HCT116 (cell line): ENCODE measurements around the gene U2AF2. TPM values are rescaled to one million over a fixed set of nuclear protein-coding genes. Genes with fewer than 3 reads are reported as not detected.

Experiments
- ATAC-seq: fragments of 200-7000 bp; cut with Tn5 transposase; 2 replicates; pipeline ENCODE4 v1.9.1; 2020; ENCODE audit warnings: mild to moderate bottlenecking, moderate library complexity
- BruUV-seq: library from RNA; stranded (reverse); fragments of 400-500 nt; replicated peaks from 2 replicates; lab custom pipeline; 2021; lab: Mats Ljungman, UMichigan
- CTCF ChIA-PET: fragments of 300-600 bp; sonication (Branson Sonifier 250); formaldehyde crosslinking; loops from one replicate; lab custom pipeline; 2021; ENCODE audit warnings: antibody characterized with exemption; lab: Charles Lee
- POLR2A ChIA-PET: fragments of 300-600, 350-600 bp; sonication (Branson Sonifier 250); formaldehyde crosslinking; loops from one replicate; lab custom pipeline; 2021; ENCODE audit warnings: antibody characterized with exemption; lab: Charles Lee
- RAD21 ChIA-PET, 2 experiments: fragments of 300-600 bp; sonication (Branson Sonifier 250); formaldehyde crosslinking; loops; one replicate each; lab custom pipeline; 2023; ENCODE audit warnings: low total read pairs in 2 of 2; ENCODE audit not compliant: uncharacterized antibody in 2 of 2, unreplicated experiment in 2 of 2, low non-redundant PET in 1 of 2; lab: Charles Lee
- DNase-seq: peaks from one replicate; pipeline ENCODE4 v3.0.0-alpha.2; 2010; ENCODE audit warnings: low read depth, low spot score
- H2AFZ ChIP-seq: fragments of 200-600 bp; shearing (Covaris generic), sonication (generic); 2 replicates; pipeline ENCODE4 v1.6.1; 2017; ENCODE audit warnings: low read depth, mixed run types, mixed read lengths, antibody characterized with exemption, low read length; ENCODE audit not compliant: poor library complexity, severe bottlenecking
- H3K27ac ChIP-seq: 2 replicates; pipeline ENCODE4 v1.5.1; 2012; ENCODE audit warnings: low read depth, low read length
- H3K27me3 ChIP-seq: fragments of 200-600 bp; sonication (generic); 2 replicates; pipeline ENCODE4 v1.6.1; 2016; ENCODE audit warnings: mixed run types, low read length, mixed read lengths; ENCODE audit not compliant: insufficient read depth
- H3K36me3 ChIP-seq, 2 experiments: fragments of 200-500 bp in 1 of 2; fragments of 200-600 bp in 1 of 2; sonication (Bioruptor generic) in 1 of 2; sonication (generic) in 1 of 2; 2 replicates each; pipeline versions ENCODE4 v1.5.1 to v1.6.1; 2014 to 2016; ENCODE audit warnings: low read length in 2 of 2, inconsistent platforms in 1 of 2, mixed read lengths in 1 of 2, mixed run types in 1 of 2; ENCODE audit not compliant: insufficient read depth in 2 of 2, control insufficient read depth in 1 of 2
- H3K4me1 ChIP-seq, 2 experiments: fragments of 200-600 bp in 1 of 2; sonication (generic) in 1 of 2; 2 replicates each; pipeline versions ENCODE4 v1.5.1 to v1.6.1; 2012 to 2017; ENCODE audit warnings: low read length in 2 of 2, inconsistent platforms in 1 of 2, mild to moderate bottlenecking in 1 of 2, mixed read lengths in 1 of 2, mixed run types in 1 of 2, moderate library complexity in 1 of 2; ENCODE audit not compliant: insufficient read depth in 2 of 2, control insufficient read depth in 1 of 2
- H3K4me2 ChIP-seq: fragments of 200-600 bp; sonication (generic); 2 replicates; pipeline ENCODE4 v1.6.1; 2017; ENCODE audit warnings: mixed run types, low read length, mixed read lengths
- H3K4me3 ChIP-seq, 2 experiments: fragments of 200-600 bp in 1 of 2; sonication (generic) in 1 of 2; replicated peaks in 1 of 2; 2 replicates each; pipeline ENCODE4 v1.5.1; 2011 to 2016; ENCODE audit warnings: low read length in 2 of 2, control low read depth in 1 of 2, low read depth in 1 of 2, mild to moderate bottlenecking in 1 of 2, mixed read lengths in 1 of 2, mixed run types in 1 of 2
- H3K79me2 ChIP-seq: fragments of 200-600 bp; sonication (generic); 2 replicates; pipeline ENCODE4 v1.6.1; 2017; ENCODE audit warnings: mild to moderate bottlenecking, mixed run types, low read length, moderate library complexity, mixed read lengths; ENCODE audit not compliant: insufficient read depth
- H3K9ac ChIP-seq: fragments of 200-600 bp; sonication (generic); 2 replicates; pipeline ENCODE4 v1.6.1; 2016; ENCODE audit warnings: low read length, mixed read lengths
- H3K9me2 ChIP-seq: fragments of 200-600 bp; sonication (generic), shearing (Covaris generic); 2 replicates; pipeline ENCODE4 v1.6.1; 2017; ENCODE audit warnings: mixed run types, mild to moderate bottlenecking, moderate library complexity; ENCODE audit not compliant: insufficient read depth
- H3K9me3 ChIP-seq, 2 experiments: fragments of 200-500 bp in 1 of 2; fragments of 200-600 bp in 1 of 2; sonication (Bioruptor generic) in 1 of 2; sonication (generic) in 1 of 2; 2 replicates each; pipeline ENCODE4 v1.6.1; 2014 to 2017; ENCODE audit warnings: low read length in 2 of 2, mixed read lengths in 2 of 2, inconsistent platforms in 1 of 2, low read depth in 1 of 2, mild to moderate bottlenecking in 1 of 2, mixed run types in 1 of 2, moderate library complexity in 1 of 2; ENCODE audit not compliant: control insufficient read depth in 1 of 2, insufficient read depth in 1 of 2
- H4K20me1 ChIP-seq: fragments of 200-600 bp; sonication (generic), shearing (Covaris generic); 2 replicates; pipeline ENCODE4 v1.6.1; 2017; ENCODE audit warnings: mixed run types, mild to moderate bottlenecking, moderate library complexity; ENCODE audit not compliant: insufficient read depth
- CBX3 ChIP-seq: IDR thresholded peaks from 2 replicates; pipeline ENCODE4 v1.6.1; 2012; ENCODE audit warnings: low read depth
- CEBPB ChIP-seq: IDR thresholded peaks from 2 replicates; pipeline ENCODE4 v1.6.1; 2012; ENCODE audit warnings: low read depth
- EGR1 ChIP-seq: IDR thresholded peaks from 2 replicates; pipeline ENCODE4 v1.6.1; 2012; ENCODE audit warnings: low read depth
- ELF1 ChIP-seq: IDR thresholded peaks from 2 replicates; pipeline ENCODE4 v1.6.1; 2012; ENCODE audit warnings: low read depth, borderline replicate concordance
- EZH2phosphoT487 ChIP-seq: fragments of 200-600 bp; IDR thresholded peaks from 2 replicates; pipeline ENCODE4 v1.6.1; 2018; ENCODE audit warnings: antibody characterized with exemption, borderline replicate concordance
- FOSL1 ChIP-seq: IDR thresholded peaks from 2 replicates; pipeline ENCODE4 v1.6.1; 2012; ENCODE audit warnings: low read depth
- JUND ChIP-seq: IDR thresholded peaks from 2 replicates; pipeline ENCODE4 v1.6.1; 2012
- SIN3A ChIP-seq: IDR thresholded peaks from 2 replicates; pipeline ENCODE4 v1.6.1; 2012; ENCODE audit warnings: low read depth
- TCF7L2 ChIP-seq: IDR thresholded peaks from 2 replicates; pipeline ENCODE4 v1.7.0; 2011; ENCODE audit warnings: borderline replicate concordance, inconsistent platforms; ENCODE audit not compliant: insufficient read depth, insufficient read length; ENCODE audit errors: extremely low read depth
- YY1 ChIP-seq: IDR thresholded peaks from 2 replicates; pipeline ENCODE4 v1.6.1; 2011; ENCODE audit warnings: low read length, low read depth, moderate library complexity, mild to moderate bottlenecking; ENCODE audit not compliant: insufficient replicate concordance; ENCODE audit errors: extremely low read depth
- intact Hi-C: fragments of 100-400 bp; cut with micrococcal nuclease; formaldehyde crosslinking; loops from 2 replicates; pipeline ENCODE4 v1.10.0; 2022
- total RNA-seq: library from RNA; stranded (reverse); gene quantifications from one replicate; pipeline ENCODE4 v1.2.1, GENCODE V29; 2021; ENCODE audit not compliant: unreplicated experiment
- TF ChIP-seq, protein P1 (sequence below): IDR thresholded peaks from 2 replicates; pipeline ENCODE4 v1.6.1; 2012

U2AF2 gene
- total RNA-seq, 1 experiment from 2014 or later, result 259 TPM

DNA sequence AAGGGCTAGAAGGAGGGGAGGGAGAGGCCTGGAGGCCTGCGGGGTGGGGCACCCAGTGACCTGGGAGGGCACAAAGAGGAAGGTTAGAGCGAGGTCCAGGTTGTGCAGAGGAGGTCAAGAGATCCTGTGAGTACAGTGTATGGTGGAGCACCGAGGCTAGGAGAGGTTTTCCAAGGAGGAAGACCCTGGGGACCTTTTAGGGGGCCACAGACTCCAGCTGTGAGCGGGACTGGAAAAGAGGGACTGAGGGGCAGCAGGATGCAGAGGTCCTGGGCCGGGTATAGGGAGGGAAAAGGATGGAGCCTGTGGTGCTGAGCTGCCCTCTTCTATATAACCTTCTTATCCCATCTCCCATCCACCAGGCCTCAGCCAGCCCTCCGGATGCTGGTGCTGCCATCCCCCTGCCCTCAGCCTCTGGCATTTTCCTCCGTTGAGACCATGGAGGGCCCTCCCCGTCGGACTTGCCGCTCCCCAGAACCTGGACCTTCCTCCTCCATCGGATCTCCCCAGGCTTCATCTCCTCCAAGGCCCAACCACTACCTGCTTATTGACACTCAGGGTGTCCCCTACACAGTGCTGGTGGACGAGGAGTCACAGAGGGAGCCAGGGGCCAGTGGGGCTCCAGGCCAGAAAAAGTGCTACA lies 10.5 kb upstream of the U2AF2 start (continued):
- TF ChIP-seq EZH2phosphoT487, result no peak
- TF ChIP-seq TCF7L2, result no peak
- TF ChIP-seq, all 23 proteins: peak for 0

DNA sequence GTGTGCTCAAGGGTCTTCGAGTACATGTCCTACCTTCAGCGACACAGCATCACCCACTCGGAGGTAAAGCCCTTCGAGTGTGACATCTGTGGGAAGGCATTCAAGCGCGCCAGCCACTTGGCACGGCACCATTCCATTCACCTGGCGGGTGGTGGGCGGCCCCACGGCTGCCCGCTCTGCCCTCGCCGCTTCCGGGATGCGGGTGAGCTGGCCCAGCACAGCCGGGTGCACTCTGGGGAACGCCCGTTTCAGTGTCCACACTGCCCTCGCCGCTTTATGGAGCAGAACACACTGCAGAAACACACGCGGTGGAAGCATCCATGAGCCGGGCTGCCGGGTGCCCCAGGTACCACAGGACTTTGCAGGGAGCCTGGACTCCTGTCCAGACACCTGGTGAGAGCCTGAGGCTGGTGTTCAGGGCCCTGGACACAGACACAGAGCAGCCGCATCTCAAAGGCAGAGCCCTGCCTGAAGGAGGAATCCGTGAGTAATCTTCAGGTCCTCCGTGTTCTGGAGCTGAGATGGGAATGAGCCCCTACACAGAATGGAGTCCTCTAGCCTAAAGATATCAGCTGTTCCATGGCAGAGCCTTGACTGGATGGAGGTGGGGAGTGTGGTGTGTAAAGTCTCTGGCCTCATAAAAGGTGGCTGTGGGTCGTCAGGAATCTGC lies 9.9 kb upstream of the U2AF2 start:
- TSS peak; percentile 46 for BruUV-seq
- TF ChIP-seq ELF1, result no peak
- no peak for TF ChIP-seq EZH2phosphoT487
- no peak for TF ChIP-seq SIN3A
- no peak for TF ChIP-seq CBX3
- TF ChIP-seq YY1, result no peak
- TF ChIP-seq JUND, result no peak
- no peak for TF ChIP-seq CEBPB
- TF ChIP-seq FOSL1, result no peak
- no peak for TF ChIP-seq EGR1
- TF ChIP-seq, protein P1, sequence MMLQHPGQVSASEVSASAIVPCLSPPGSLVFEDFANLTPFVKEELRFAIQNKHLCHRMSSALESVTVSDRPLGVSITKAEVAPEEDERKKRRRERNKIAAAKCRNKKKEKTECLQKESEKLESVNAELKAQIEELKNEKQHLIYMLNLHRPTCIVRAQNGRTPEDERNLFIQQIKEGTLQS, result no peak
- Histone ChIP-seq H3K9me2 (no peaks in the 10 kb centered on the region), H3K9ac (peak overlapping the region; percentile 99), H3K4me2 (peak overlapping the region; percentile 75), H3K79me2 (peaks cover 48% of the 10 kb centered on the region), H3K27me3 (no peaks in the 10 kb centered on the region), H3K36me3 (peaks cover 10 to 12% of the 10 kb centered on the region in 2 experiments; a peak in 3 of 4 replicates), H3K27ac (peak overlapping the region; percentile 96), H3K9me3 (no peaks in the 10 kb centered on the region), H2AFZ (no peak overlapping the region), H3K4me3 (peak overlapping the region; percentile 94 to 97), H3K4me1 (peaks cover 10 to 34% of the 10 kb centered on the region in 2 experiments; a peak in 3 of 4 replicates), H4K20me1 (no peaks in the 10 kb centered on the region)
- DNase-seq (no peak), ATAC-seq (no peak)
- ChIA-PET POLR2A (interaction anchor here (1.4 kb wide), 1 partner anchor 10 kb away, joined by 3 read pairs; the partner anchor contains the start of gene U2AF2), CTCF (interaction anchor here (0.6 kb wide), 1 partner anchor 8 kb away, joined by 3 read pairs; no protein-coding TSS in a partner anchor), RAD21 (no interaction called here)
- intact Hi-C loops, result no loop called here
